HT-29 (cell line): ENCODE measurements around the gene ERICH6B. TPM values are rescaled to one million over a fixed set of nuclear protein-coding genes. Genes with fewer than 3 reads are reported as not detected.
A peak's percentile ranks its signal among the peaks of the same experiment; 100 is the strongest.

ENCODE experiments used
- DNase-seq: peaks from one replicate; pipeline ENCODE4 v3.0.0-alpha.2; 2015; ENCODE audit warnings: low spot score
- total RNA-seq: library from RNA; depleted of rRNA; stranded (reverse); fragments of >200 nt; shearing (Covaris generic); gene quantifications from 2 replicates; pipeline ENCODE4 v1.2.3, GENCODE V29; 2014

ERICH6B gene
- total RNA-seq, 1 experiment from 2014 or later, result not detected

GRCh38 chr13:45601680-45602079 is 13.9 kb downstream of the ERICH6B start:
- DNase-seq, result no peak

DNA sequence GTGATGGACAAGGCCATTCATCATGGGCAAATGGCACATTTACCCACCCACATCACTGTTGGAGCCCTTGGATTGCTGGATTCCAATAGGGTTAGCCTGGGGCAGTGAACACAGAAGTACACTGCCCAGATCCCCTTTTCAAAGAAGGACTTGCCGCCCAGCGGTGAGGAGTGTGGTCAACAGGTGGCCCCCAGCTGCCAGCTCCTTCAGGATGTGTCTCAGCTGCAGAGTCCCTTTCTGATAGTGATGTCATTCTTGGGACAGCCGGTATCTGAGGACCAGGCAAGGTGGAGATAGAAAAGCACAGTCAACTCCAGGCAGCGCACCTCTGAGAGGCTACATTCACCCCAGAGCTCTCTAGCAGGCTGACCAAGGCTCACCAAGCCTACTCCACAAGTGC is 16.9 kb downstream of the ERICH6B start:
- DNase-seq, result no peak

DNA sequence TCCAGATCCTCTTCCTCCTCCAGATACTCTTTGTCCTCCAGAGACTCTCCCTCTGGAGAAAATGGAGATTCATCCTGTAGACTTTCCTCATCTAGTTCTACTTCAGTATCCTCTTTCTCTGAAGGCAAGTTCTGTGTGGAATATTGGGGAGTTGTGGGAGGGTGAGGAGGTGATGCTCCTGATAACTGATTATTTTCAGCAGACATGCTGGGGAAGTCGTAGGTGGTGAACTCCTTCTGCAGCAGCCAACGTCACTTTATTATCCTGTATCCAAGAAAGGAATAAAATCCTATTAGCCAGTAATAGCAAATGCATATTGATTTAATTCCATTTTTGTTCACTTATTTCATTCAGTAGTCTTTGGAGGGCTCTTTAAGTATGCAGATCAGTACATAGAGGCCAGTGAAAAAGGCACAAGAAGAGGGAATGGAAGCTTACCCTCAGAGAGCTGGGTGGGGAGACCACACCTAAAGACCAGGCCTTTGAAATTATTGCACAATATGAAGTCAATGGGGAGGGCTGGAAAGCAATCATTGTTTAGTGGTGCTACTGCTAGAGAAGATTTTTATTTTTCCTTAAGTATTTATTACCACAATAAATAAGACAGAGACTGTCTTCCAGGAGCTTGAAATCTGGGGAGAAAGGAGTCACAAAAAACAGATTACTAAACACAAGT is 18.6 kb downstream of the ERICH6B start:
- no peak for DNase-seq

GRCh38 chr13:45595965-45596364 is 19.6 kb downstream of the ERICH6B start:
- no peak for DNase-seq

DNA sequence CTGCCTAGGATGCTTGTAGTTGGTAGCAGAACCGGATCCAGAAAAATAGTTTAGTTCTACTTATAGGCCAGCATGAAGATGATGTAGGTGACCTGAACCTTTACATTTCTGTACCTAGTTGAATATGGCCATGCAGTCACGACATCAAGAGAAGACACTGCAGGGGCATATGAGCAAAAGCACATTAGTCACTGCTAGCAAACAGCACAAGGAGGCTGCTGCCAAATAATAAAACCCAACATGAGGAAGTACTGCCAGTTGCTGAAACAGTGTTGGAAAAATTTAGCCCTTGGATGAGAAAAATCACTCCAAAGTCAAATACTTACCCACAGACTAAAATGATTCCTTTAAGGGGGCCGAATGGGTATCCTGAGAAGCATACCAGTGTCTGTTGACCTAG is 20.8 kb downstream of the ERICH6B start:
- DNase-seq, result no peak

GRCh38 chr13:45594227-45594626 is 21.3 kb downstream of the ERICH6B start:
- DNase-seq, result no peak

- no peak for DNase-seq
Observed at GRCh38 chr13:45592758-45593157, 22.8 kb downstream of the ERICH6B start.

DNA sequence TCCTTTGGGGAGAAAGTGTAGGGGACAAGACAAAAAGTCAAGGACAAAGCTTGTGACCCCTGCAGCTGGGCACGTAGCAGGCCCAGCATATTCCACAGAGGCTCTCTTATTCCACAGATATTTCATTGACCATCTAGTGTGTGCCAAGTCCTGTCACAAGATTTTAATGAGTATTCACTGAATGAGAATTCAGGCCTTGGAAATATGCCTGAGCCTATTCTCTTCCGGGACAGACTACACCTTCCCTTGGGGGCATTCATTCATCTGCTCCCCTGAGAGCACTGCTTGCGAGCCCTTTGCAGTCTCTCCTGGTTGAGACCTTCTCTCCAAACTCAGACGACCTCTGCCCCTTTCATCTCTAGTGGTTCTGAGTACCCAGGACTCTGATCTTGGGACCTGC is 25.5 kb downstream of the ERICH6B start:
- DNase-seq, result no peak

DNA sequence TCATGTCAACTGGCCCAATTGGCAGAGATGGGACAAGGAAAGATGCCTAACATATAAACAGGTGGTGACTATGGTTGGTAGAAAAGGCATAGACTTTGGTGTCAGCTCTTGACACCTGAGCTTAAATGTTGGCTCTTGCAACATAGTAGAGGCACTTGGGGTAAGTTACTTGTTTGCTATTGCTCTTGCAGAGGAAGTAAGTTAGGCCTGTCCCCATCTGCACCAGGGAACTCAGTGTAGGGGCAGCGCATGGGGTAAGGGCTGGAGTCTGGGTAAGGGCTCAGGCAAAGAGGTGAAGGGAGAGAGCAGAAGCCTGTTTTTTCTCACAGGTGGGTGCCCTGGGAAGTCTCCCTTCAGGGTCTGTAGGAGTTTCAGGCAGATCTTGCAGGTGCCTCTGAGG is 27.6 kb downstream of the ERICH6B start:
- no peak for DNase-seq

DNA sequence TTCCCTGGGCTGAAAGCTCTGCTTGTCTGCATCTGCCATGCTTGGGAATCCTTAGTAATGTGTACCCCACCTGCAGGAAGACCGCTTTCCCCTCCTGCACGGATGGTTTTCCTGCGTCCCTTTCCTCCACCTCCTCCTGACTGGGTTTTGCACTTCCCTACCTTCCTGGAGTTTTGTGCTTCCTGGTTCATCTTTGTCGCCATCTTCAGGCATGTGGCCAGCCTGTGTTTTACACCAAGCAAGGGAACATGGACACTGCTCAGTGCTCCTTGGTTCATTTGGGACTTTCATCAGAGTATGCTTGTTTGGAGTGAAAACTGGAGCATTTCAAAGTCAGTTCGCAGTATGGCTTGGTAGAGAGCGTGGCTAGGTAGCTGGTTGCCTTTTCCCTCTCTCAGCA is 30.7 kb downstream of the ERICH6B start:
- DNase-seq, result peak; percentile 33

- DNase-seq, result no peak
Observed at GRCh38 chr13:45582408-45583076, 33.0 kb downstream of the ERICH6B start.

DNA sequence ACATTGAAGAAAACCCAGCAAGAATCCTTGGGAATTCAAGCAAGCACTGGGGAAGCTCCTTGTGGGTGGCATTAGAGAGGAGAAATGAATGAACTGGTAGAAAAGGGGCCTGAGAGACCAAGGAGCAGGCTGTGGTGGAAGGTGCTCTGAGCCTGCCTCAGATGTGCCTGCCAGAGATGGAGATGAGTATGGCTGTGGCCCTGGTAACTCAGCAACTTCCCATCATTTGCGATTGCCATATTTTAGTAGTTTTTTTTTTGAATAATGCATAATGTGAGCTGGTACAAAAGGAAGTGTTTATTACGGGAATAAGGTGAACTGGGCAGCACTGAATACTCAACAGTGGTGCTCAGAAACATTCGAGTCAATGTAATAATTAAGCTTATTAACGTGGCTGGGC is 39.1 kb downstream of the ERICH6B start:
- DNase-seq, result no peak

GRCh38 chr13:45575830-45576180 is 39.7 kb downstream of the ERICH6B start:
- DNase-seq, result no peak

DNA sequence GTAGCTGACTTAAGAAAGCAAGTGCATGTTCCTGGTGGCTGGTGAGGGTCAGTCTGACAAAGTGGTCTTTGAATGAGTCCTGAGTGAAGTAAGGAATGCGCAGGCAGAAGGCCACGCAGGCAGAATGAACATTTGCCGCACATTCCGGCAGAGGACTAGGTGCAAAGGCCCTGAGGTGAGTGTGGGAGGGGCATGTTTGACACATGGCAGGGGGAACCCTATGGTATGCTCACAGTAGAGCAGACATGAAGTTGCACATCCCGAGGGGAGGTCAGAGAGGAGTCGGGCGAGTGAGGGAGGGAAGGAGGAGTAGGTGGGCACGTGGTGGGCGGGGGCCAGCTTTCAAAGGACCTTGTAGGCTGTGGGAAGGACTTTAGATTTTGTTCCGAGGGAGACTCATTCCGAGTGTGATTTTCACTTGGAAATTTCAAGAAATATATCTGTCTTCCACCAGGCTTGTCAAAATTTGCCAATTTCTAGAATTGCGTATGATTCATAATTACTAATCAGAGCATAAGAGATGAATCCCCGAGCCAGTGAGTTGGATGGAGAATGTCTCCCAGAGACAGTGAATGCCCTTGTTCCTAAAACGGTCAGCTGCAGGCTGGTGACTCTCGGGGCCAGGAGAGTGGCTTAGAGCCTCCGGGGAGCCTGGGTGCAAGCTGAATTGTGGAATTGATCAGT is 40.3 kb downstream of the ERICH6B start:
- DNase-seq, result no peak

GRCh38 chr13:45565331-45565730 is 50.2 kb downstream of the ERICH6B start:
- no peak for DNase-seq

DNA sequence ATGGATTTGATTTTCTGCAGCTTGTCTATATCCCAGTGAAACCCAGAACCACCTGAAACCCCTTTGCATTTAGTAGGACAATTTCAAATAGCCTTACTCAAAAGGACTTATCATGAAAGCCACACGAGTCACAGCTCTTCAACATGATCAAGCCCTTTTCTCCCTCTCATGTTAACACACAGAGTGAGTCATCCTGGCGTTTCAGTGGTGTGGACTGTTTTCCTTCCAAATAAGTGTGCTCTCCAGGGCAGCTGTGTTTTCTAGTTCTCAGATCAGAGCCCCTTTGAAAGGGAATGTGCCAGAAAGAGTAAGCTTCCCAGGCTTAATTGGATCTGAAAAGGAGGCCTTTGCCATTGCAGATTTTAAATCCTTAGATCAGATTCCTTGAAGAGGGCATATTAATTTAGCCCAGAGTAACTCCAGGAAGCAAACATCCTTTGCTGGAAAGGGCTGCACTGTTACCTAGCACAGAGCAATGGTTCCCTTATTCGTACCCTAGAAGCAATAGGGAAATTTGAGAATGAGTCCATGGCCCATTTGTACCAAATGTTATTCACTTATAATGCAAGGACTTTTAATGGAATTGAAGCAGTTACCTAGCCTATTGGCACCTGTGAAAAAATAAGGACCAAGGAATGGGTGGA is 51.3 kb downstream of the ERICH6B start:
- no peak for DNase-seq

DNA sequence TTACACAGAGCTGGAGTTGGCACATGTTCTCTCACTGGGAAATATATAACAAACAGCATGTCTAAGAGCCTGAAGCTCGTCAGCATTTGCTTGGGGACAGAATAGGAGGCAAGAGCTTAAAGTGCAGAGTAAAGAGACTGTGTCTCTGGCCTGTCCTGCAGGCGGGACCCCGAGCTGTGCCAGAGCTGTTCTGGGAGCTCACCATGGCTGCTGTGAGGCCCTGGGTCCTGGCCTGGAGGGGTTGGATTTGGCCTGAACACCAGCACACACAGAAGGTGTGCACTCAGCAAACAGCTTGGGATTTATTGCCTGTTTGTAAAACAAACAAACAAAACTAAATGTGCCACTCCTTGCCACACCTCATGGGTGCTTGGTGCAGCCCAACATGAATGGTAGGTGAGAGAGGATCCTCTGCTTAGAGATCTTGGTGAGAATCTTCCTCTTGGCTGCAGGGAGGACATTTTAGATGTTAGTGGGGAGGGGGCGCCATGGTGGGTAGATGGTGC is 60.9 kb downstream of the ERICH6B start:
- no peak for DNase-seq

- DNase-seq, result no peak
Observed at GRCh38 chr13:45548281-45548680, 67.3 kb downstream of the ERICH6B start.

GRCh38 chr13:45546410-45546765 is 69.2 kb downstream of the ERICH6B start:
- DNase-seq, result no peak

GRCh38 chr13:45545686-45546409 is 69.7 kb downstream of the ERICH6B start:
- no peak for DNase-seq

- peak; percentile 32 for DNase-seq
Observed at GRCh38 chr13:45544520-45544919, 71.0 kb downstream of the ERICH6B start.

GRCh38 chr13:45542878-45543277 is 72.7 kb downstream of the ERICH6B start:
- DNase-seq, result no peak
